Kidney tubule cell (primary cell): Measurements from ENCODE around the gene SEMA3E.
"Not testable (repeated sequence)": the region's sequence is repeated elsewhere in the genome, so short reads cannot be mapped to it uniquely, and the experiment has no call there.

ENCODE experiments used
- DNase-seq: peaks from one replicate; pipeline ENCODE4 v3.0.0-alpha.2; 2018; ENCODE audit warnings: low spot score

SEMA3E gene

DNA sequence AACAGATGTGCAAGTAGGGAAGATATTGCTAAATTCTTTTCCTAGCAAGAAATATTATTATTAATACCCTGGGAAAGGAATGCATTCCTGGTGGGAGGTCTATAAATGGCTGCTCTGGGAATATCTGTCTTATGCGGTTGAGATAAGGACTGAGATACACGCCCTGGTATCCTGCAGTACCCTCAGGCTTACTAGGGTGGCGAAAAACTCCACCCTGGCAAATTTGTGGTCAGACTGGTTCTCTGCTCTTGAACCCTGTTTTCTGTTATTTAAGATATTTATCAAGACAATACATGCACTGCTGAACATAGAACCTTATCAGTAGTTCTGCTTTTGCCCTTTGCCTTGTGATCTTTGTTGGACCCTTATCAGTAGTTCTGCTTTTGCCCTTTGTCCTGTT lies 96.4 kb downstream of the SEMA3E start:
- not testable (repeated sequence) for DNase-seq

DNA sequence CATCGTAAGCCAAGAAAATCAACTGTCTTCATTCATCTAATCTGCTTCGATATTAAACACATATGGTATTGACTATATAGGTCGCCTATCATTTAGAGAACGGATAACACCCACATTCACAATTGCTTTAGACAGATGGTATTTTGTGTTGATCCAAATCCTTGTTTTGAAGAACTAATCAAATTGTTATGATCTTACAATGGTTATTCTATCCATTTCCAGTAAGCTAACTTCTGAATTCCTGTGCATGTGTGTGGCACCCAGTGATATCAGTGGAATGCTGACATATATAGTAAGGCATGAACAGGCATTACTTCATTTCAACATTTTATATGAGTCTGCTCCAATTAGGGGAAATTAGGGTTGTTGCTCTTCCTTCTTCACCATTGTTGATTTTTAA lies 98.8 kb downstream of the SEMA3E start:
- DNase-seq = peak; percentile 64

DNA sequence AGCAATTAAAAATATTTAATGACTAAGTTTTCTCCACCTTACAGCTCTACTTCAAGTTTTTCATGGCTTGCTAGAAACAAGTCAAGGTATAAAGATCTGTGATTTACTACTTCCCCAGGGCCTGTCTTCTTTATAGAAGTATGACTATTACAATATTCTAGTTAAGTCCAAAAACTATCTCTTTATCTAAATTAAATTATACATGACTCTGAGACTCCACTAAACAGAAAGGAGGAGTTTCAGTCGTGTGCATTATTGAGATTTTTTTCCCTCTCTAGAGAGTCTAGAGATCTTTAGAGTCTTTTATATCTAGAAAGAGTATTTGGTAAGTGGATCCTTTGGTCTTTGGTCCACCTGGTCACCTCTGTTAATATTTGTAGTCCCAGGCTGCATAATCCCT lies 100.7 kb downstream of the SEMA3E start:
- no peak for DNase-seq

DNA sequence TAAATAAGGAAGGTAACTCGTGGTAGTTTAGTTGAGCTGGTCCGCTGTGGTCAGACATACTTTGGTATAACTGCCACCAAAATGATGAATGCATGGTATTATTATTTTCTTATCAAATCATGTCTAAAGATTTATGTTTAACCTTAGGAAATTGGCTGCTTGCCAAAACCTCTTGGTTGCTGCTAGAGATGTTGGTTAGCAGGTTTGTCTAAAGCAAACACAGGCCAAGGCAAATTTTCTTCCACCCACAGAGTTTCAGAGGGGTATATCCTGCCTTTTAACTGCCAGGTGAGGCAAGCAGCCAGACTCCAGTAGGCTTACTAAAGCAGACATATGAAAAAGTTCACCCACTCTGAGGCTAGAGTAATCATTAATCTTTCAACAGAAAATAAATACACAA lies 101.4 kb downstream of the SEMA3E start:
- peak; percentile 92 for DNase-seq

DNA sequence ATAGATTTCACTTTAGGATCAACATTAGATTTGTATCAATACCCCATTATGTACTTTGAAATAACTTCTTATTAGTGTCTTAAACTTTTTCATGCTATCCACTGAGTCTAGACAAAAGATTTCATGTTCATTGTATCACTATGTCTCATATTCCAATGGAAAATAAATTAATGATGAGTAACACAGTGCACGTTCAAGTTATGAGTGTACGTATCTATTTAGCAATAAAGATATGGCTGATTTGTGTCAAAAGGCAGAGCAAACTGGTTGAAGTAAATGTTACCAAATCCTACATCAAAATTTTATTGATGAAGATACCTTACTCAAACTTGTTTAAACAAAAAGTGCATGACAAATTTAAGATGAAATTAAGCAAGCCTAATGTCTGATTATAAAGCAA lies 102.4 kb downstream of the SEMA3E start:
- peak; percentile 32 for DNase-seq

DNA sequence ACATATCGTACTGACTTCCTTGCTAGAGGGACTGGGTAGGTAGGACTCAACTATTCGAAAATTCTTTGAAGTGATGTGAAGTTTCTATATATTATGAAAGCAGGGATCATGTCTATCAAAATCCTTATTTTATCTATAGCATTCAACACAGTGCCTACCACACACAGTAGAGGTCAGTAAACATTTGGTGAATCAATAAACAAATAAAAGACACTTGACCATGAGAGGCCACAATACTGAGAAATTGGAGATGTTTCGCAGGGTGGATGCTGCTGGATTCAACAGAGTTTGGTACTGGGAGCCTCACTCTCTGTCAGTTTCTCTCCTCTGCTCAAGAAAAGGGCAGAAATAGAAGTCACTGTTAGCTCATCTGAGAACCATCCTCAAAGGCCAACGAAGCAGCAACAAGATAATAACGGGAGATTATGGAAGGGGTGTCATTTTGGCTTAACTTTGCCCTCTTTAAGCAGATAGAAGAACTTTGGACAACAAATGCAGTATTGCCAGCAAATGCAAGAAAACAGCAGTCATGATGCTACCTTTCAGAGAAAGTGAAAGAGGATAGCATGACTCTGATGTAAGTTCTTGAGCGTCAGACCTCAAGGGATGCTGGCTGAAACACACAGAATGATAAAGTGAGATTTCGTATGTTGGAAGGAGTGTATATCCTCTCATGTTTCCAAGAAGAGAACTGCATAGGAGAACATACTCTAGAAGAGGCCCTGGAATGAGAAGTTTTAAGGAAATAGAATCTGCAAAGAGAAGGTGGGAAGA lies 107.6 kb downstream of the SEMA3E start:
- DNase-seq = no peak

DNA sequence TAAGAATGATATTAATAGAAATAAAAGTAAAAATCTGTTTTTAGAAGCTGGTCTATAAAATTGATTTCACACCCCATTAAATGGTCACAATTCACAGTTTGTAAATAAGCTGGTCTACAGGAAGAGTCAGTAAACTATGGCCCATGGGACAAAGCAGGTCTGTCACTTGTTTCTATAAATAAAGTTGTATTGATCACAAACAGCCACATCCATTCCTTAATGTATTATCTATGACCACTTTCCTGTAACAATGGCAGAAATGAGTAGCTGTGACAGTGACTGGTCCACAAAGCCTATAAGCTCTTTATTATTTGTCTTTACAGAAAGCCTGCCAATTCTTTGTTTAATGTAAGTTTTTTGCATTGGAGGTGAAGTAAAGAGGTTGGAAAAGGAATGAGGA lies 114.5 kb downstream of the SEMA3E start:
- no peak for DNase-seq

DNA sequence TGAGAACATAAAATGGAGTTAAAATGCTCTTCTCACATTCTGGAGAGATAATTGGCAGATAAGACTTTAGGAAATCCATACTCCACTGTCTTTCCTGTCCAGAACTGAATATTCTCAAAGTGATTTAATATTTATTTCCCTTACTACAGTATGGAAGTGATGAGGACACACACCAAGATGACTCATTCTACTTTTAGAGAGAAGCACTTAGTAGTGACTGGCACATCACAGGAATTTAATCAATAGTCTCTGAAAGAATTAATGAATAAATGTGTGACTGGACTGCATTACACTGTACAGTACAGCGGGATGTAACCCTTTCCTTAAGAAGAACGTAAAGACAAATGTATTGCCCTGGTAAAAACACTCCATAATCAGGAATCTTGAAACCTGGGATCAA lies 116.7 kb downstream of the SEMA3E start:
- DNase-seq = peak; percentile 76

DNA sequence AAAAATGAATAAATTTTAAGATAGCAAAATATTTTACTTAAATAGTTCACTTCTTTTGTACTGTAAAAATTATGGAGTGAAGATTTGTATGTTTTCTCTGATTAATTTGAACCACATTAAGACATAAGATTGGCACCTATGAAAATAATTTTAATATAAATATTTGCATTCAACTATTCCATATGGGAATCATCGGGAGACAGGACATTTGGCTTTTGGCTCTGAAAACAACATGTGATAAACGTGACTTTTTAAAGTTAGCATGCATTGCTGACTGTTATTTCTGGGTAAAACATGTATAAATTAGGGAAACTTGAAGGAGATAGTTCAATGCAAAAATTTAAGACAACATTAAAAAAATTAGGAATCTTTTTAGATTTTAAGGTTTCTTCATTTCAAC lies 117.2 kb downstream of the SEMA3E start:
- DNase-seq = no peak

DNA sequence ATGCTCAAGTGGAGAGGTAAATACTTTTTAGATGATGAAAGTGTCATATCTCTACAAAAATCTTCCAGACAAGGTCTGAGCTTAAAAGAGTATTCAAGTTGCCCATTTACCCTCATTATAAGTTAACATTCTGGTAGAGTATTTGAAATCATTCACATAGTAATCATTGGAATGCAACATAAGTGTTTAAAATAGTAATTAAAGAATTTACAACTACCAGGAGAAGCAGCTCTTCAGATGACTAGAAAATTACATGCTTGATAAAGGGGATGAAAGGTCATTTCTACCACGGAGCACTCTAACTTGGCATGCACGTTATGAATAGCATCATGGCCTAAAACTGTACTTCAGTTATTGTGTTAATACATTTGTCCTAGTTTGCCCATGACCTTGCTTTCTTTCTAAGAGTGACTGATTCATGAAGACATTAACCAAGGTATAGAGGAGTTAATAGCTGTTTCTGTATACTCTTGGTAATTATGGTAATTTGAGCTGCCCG lies 120.0 kb downstream of the SEMA3E start:
- no peak for DNase-seq

DNA sequence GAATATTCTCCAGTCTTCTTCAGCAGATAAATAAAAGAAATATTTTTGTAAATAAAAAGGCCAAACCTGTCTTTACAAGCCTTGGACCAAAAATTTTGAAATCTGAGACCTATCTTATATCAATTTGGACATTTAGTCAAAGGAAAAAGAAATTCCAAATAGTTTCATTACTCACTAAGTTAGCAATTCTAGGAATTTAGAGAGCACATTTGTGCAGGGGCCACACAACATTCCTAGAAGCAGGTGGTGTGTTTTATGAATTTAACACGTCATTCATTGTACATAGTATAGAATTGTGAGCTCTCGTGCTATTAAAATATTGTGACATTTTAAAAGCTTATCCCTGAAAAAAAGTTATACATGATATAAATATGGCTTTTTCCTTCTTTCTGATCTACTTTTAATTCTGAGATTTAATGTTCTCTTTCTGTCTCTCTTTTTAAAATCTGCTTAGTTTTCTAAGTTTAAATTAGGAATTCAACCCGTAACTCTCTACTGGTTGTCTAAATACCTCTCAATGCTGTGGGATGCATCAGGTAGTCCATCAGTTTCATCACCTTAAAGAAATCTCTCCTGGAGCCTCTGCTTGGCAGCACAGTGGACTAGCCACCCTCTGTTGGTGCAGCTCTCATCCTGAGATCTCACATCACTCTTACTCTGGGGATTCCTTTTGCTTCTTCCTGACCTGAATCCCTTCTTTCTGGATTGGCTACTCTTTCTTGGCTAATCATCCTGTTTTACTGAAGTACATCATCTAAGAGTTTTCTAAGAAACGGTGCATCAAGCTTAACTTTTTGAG lies 124.5 kb downstream of the SEMA3E start:
- peak; percentile 77 for DNase-seq

DNA sequence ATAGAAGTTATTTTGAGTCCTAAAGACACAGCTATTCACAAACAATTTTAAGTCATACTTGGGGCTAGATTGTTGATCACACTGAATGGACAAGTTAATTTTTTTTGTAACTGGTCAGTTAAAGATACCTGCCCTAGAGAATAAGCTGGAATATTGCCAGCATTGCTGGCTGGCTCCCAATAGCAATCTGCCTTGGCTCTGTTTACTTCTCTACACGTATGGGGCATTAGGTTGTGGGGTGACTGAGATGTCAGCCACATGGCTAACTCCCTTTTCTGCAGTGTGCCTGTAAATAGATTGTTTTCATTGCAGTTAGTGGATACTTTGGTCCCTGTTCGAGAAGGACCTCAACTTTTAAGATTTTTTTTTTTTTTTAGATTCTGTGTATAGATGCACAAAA lies 128.2 kb downstream of the SEMA3E start:
- DNase-seq = no peak

DNA sequence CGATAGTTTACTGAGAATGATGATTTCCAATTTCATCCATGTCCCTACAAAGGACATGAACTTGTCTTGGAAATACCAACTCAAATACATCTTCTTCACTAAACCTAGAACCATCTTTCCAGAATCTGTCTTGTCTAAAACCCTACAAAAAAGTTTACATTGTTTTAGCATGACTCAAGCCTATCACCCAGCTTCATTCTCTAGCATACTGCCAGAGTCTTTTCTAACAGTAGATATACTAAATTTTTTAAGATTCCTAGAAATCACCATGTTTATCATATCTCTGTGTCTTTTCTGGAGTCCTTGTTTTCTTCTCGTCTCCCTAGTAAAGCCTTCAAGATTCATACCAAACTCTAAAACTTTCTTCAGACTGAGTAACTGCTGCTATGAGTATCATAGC lies 129.7 kb downstream of the SEMA3E start:
- DNase-seq = no peak

DNA sequence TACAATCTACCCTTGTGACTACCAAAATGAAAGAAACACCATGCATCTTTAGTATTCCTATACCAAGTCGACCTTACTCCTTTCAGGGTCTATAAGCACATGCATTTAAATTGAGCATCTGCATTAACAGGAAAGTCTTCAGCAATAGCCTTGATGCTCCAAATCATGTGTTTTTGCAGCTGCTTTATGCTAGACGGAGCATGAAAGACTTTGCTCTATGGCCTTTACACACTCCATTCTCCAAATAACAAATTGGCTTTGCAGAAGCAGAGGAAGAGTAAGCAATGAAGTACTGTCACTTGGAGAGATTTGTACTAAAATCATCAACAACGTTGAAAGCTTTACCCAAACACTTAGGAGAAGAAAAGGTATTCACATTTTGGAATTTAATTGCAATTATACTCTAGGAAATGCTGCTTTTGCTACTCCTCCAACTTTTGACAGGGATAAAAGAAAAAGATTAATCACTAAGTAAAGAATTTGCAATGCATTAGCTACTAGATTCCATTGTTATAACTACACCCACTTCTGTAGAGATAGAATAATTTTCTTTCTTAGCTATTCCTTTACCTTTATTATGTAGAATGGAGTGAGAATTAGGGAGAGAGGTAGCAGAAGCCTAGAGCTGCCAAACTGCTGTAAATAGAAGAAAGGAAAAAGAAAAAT lies 131.8 kb downstream of the SEMA3E start:
- DNase-seq = peak; percentile 9

DNA sequence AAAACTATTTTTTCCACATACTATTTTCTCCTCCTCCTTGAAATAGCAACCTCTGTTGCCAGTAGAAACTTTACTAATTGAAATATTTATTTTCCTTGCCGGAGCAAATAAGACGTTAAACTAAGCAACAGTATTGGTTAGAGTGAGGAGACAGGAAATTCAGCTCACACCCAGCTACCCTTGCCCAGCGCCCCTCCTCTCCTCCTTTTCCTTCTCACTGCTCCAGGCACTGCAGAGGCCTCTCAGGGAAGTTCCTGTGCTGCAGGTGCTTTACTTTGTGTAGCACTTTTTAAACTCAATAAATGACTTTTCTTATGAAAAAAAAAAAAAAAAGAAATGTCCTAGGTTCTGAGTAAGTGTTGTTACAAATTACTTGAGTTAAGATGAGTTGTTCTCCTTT lies 134.0 kb downstream of the SEMA3E start:
- DNase-seq = no peak

DNA sequence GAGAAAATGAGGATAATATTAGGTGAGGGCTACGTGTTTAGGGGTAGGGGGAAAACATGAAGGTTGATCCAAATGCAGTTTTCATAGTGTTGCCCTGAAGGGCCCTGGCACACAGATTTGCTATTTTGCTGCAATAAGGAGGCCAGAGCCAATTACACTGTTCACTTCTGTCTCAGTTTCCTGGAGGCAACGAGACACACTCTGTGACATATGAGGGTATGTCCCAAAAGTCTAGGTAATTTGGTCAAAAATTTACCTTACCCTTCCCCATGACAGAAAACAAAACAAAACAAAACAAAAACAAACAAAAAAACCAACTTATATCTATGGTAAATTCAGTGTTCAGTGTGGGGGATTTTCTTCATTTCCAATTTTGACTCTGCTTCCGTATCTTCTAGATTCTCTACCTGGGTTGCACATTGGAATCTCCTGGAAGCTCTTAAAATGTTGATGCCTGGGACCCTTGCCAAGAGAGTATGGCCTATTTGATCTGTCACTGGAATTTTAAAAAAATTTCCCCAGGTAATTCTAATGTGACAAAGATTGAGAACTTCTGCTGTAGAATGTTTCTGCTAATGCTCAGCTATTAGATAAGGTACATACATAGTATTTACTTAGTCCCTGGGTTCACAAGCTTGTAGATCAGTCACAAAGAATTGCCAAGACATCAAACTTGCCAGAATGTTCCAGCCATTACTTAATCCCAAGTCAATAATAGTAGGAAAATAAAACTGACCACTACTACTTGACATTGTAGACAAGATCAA lies 139.5 kb downstream of the SEMA3E start:
- DNase-seq = no peak

DNA sequence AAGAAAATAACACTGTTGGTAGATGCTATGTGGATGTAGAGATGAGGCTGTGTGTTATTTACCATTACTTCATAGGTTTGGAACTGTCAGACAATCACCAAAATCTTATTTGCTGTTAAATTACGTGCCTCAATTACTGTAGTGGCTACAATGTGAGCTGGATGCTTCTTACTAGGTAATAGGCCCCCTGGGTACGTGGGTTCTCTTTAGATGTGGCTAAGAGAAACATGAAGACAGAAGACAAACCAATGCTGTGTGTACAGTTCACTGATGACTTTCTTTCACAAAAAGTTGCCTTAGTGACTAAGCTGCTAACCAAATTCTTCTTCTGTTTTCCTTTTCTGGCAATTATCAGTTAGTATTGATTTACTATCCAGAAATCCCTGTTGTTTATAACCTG lies 144.6 kb downstream of the SEMA3E start:
- DNase-seq = no peak

DNA sequence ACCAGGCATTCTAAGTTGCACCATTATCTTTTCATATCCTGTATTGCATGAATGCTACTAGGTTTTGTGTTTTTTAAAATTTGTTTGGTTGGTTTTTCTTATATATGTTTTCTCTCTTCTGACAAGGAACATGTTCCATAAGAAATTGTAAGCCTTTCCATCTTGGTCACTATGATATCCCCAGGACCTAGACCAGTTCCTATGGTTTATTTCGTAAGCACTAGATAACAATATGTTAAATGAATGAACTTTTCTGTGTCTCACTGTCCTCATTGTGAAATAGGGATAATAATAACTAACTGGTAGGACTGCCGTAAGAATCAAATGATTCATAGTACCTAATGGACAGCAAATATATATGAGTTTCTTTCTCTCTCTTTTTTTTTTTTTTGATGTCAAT lies 146.3 kb downstream of the SEMA3E start:
- no peak for DNase-seq

DNA sequence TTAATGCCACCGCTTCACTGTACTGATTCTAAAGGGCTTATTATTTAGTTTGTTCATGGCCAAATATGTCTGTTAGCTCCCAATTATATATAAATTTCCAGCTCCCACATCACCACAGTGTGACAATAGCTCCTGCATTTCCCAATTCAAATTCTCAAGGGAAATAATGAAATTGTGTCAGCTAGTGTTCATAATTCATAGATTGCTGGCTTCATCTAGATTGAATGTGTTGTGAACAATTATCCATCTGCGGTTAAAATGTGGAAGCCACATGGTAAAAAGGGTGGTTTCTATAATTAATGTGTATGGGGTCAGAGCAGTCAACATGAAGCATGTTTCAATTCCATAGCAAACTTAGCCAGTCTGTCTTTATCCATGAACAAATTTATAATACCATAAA lies 154.3 kb downstream of the SEMA3E start:
- DNase-seq = no peak

DNA sequence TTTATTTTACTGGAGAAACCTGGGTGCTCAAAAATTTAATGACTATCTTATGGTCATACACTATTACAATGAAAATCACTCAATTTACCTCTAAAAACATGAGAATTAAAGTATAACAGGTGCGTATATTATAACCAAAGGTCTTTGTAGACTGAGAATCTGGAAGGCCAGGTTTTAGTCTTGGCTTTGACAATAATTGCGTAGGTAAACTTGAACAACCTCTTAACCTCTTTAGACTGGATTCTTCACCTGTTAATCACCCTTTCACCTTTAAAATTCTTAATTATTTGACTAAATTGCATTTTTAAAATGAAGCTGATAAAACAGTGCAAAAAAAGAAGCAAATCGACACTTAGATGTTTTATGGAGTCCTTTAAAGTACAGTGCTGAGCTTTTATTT lies 156.1 kb downstream of the SEMA3E start:
- no peak for DNase-seq

DNA sequence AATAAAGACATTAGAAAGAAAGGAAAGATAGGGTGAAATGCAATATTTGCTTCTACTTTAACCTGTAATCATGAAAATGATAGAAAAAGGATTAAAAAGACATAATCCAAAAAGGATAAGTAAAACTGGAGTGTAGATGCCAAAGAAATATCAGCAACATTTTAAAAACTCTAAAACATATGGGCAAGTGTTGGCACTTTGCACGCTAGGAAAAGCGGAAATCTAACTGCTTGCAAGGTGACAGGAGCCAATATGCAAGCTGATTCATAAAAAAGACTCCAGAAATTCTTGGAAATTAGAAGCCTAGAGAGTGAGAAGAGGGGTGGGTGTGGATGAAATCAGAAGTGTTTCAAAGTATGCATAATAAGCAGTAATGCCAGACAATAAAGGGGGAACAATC lies 161.1 kb downstream of the SEMA3E start:
- DNase-seq = no peak

DNA sequence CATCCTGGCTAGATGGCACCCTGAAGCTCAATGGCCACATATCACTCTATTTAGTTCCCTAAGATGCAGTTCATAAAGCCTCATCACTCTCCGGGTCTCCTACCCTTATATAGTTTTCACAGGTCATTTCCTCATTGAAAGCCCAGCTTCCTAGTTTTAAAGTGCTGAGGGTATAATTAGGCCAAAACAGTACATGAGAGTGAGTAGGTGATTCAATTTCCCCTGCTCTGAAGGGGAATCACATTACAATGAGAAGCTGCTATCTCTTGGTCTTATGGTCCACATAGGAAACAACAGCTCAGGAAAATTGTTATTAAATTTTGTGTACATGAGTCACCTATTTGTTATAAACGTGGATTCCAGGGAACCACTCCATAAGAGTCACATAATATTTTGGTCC lies 162.0 kb downstream of the SEMA3E start:
- DNase-seq = no peak
